ENCODE measurements around the gene C19orf25.

DNA sequence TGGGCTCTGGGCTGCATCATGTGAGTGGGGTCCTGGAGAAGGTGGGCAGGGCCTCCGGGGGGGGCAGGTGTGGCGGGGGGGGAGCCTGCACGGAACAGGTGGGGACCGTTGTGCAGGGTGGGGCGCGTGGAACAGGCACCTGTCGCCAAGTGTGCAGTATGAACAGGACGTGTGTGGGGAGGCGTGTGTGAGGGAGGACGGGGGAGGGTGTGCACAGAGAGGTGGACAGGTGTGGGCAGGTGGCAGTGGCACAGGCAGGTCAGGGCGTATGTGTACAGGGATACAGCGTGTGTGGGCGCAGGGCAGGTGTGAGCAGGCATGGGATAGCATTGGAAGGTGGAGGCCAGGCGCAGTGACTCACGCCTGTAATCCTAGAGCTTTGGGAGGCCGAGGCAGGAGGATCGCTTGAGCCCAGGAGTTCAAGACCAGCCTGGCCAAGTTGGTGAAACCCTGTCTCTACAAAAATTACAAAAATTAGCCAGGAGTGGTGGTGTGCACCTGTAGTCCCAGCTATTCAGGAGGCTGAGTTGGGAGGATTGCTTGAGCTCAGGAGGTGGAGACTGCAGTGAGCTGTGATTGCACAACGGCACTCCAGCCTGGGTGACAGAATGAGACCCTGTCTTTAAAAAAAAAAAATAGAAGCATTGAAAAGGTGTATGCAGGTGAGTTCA is 48.1 kb upstream of the C19orf25 start:
- no peak for TF ChIP-seq DRAP1 (CRISPR knock-in tag; IDR thresholded peaks at IDR 0.05)
- TF ChIP-seq RAD51 (IDR thresholded peaks at IDR 0.05; ENCODE audit: borderline replicate concordance) = no peak
- TF ChIP-seq NR1H2 (CRISPR knock-in tag; IDR thresholded peaks at IDR 0.05; ENCODE audit: borderline replicate concordance, low read depth) = no peak
- TF ChIP-seq SP1 (IDR thresholded peaks at IDR 0.05) = no peak
- TF ChIP-seq SP1 (CRISPR knock-in tag; IDR thresholded peaks at IDR 0.05) = no peak
- TF ChIP-seq ZNF776 (CRISPR knock-in tag; IDR thresholded peaks at IDR 0.05) = no peak
- TF ChIP-seq ZNF773 (CRISPR knock-in tag; IDR thresholded peaks at IDR 0.05; ENCODE audit: borderline replicate concordance) = no peak
- TF ChIP-seq ZSCAN30 (CRISPR knock-in tag; IDR thresholded peaks at IDR 0.05) = no peak
- TF ChIP-seq EP300 (IDR thresholded peaks at IDR 0.05; ENCODE audit: low read depth in 2 of 2, low read length in 2 of 2) = no peak
- no peak for TF ChIP-seq EP300 (CRISPR knock-in tag; IDR thresholded peaks at IDR 0.05; ENCODE audit: borderline replicate concordance)
- no peak for TF ChIP-seq CTCF (CRISPR knock-in tag; IDR thresholded peaks at IDR 0.05)
- TF ChIP-seq SIN3B (IDR thresholded peaks at IDR 0.05; ENCODE audit: low read length) = no peak
